Measurements from ENCODE around the gene FCAMR.

The FCAMR gene

GRCh38 chr1:206944703-206945102, 25.6 kb downstream of the FCAMR start:
- POLR2A ChIA-PET: no interaction called here
- CTCF ChIA-PET: interaction anchor here (1.3 to 25.0 kb wide), 3 partner anchors 8 to 36 kb away, joined by 3 to 416 read pairs (median 357); no protein-coding TSS in a partner anchor
- DNase-seq (ENCODE audit: extremely low spot score): no peak
- TF ChIP-seq, protein P1, sequence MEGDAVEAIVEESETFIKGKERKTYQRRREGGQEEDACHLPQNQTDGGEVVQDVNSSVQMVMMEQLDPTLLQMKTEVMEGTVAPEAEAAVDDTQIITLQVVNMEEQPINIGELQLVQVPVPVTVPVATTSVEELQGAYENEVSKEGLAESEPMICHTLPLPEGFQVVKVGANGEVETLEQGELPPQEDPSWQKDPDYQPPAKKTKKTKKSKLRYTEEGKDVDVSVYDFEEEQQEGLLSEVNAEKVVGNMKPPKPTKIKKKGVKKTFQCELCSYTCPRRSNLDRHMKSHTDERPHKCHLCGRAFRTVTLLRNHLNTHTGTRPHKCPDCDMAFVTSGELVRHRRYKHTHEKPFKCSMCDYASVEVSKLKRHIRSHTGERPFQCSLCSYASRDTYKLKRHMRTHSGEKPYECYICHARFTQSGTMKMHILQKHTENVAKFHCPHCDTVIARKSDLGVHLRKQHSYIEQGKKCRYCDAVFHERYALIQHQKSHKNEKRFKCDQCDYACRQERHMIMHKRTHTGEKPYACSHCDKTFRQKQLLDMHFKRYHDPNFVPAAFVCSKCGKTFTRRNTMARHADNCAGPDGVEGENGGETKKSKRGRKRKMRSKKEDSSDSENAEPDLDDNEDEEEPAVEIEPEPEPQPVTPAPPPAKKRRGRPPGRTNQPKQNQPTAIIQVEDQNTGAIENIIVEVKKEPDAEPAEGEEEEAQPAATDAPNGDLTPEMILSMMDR (IDR thresholded peaks at IDR 0.05; ENCODE audit: control extremely low read depth, extremely low read depth, low read depth, missing control alignments): no peak

DNA sequence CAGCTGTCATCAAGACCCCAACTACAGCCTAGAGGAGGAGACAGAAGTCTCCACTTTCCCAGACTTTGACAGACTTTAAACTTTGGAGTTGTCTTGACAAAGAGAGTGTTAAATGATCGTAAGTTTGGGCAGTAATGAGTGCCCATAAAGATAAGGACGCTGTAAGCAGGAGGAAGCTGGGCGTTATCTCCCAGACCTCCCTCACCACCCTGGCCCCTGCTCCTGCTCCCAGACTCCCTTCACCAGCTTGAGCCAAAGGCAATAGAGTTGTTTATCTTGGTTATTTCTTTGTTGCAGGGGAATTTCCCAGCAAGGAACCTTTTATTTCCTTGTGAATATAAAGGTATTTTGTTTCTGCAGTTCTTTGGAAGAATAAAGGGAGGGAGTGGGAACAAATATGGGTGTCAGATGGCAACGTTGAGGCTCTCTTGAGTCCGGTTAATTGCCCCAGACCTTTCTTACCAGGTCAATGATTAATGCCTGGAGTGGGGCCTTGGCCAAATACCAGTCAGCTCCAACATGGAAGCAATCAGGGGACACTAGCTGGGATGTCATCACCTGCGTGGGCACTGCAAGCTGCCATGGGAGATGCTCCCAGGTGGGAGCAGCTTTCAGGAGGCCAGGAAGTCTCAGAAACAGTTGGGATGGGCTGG, 28.4 kb downstream of the FCAMR start:
- ChIA-PET POLR2A (no interaction called here), CTCF (interaction anchor here (1.2 to 25.0 kb wide), 9 partner anchors 5 to 77 kb away, joined by 4 to 416 read pairs (median 14); partner anchors contain the start of genes IL20 and PIGR)
- no peak for DNase-seq (ENCODE audit: extremely low spot score)
- TF ChIP-seq, protein P1 (IDR thresholded peaks at IDR 0.05; ENCODE audit: control extremely low read depth, extremely low read depth, low read depth, missing control alignments): no peak

DNA sequence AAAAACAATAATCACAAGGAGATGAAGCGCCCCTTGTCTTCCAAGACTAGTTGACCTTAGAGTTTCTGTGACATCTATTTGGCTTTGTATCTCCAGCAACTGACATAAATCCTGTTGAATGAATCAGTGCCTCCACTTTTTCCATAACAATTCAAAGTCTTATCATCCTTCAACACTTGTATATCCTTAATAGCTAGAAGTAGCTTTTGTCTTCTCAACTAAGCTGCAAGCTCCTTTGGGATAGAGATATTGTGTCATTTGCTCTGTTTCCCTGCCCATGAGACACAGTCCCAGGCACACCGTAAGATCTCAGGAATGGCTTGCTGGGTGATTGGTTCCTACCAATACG, 29.7 kb downstream of the FCAMR start:
- CTCF ChIA-PET: interaction anchor here (0.8 to 25.0 kb wide), 7 partner anchors 4 to 41 kb away, joined by 3 to 416 read pairs (median 14); partner anchors contain the start of gene PIGR
- TF ChIP-seq, protein P1 (IDR thresholded peaks at IDR 0.05; ENCODE audit: control extremely low read depth, extremely low read depth, low read depth, missing control alignments): no peak
- no peak for DNase-seq (ENCODE audit: extremely low spot score)
- POLR2A ChIA-PET: no interaction called here

- TF ChIP-seq, protein P1 (IDR thresholded peaks at IDR 0.05; ENCODE audit: control extremely low read depth, extremely low read depth, low read depth, missing control alignments): no peak
- ChIA-PET CTCF (interaction anchor here (0.8 to 25.0 kb wide), 7 partner anchors 3 to 41 kb away, joined by 3 to 416 read pairs (median 14); partner anchors contain the start of gene PIGR), POLR2A (no interaction called here)
- no peak for DNase-seq (ENCODE audit: extremely low spot score)
Observed at GRCh38 chr1:206939841-206940587, 30.2 kb downstream of the FCAMR start.

DNA sequence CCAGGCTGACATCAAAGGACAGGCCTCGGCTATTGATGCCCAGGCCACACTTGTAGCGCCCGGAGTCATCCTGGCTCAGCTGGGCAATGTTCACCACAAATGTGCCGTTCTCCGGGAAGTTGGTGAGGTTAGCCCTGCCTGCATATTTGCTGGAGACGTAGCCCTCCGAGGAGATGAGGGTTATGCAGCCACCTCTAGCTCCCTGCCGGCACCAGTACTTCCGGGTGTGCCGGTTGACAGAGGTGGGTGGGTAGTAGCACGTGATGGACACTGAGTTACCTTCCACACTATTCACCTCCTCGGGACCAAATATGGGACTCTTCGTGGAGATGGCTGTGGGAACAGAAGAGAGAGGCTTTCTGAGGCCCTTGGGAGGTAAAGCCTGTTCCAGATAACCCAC, 31.1 kb downstream of the FCAMR start:
- no peak for DNase-seq (ENCODE audit: extremely low spot score)
- TF ChIP-seq, protein P1 (IDR thresholded peaks at IDR 0.05; ENCODE audit: control extremely low read depth, extremely low read depth, low read depth, missing control alignments): no peak
- POLR2A ChIA-PET: no interaction called here
- CTCF ChIA-PET: interaction anchor here (1.2 to 25.0 kb wide), 5 partner anchors 13 to 42 kb away, joined by 3 to 416 read pairs (median 64); partner anchors contain the start of gene PIGR

GRCh38 chr1:206937425-206937824, 32.8 kb downstream of the FCAMR start:
- no peak for DNase-seq (ENCODE audit: extremely low spot score)
- ChIA-PET CTCF (interaction anchor here (1.5 to 25.0 kb wide), 5 partner anchors 11 to 562 kb away, joined by 4 to 416 read pairs (median 307); partner anchors contain the start of genes FCMR and PIGR), POLR2A (no interaction called here)
- TF ChIP-seq, protein P1 (IDR thresholded peaks at IDR 0.05; ENCODE audit: control extremely low read depth, extremely low read depth, low read depth, missing control alignments): no peak
